Right lobe of liver (tissue), 4 donors: ENCODE results near the gene DNAJC12.

ENCODE experiments used
- POLR2A ChIP-seq: fragments of 450-650 bp; IDR thresholded peaks from one replicate; pipeline ENCODE4 v1.6.1; 2017; ENCODE audit warnings: antibody characterized with exemption, mild to moderate bottlenecking
- TF ChIP-seq, protein P1 (sequence below), 4 donors: fragments of 200-600 bp in 3 of 4; fragments of 450-650 bp in 1 of 4; IDR thresholded peaks; one replicate each; pipeline versions ENCODE4 v1.5.1 to v1.8.0; 2016 to 2022; ENCODE audit warnings: antibody characterized with exemption in 4 of 4, mild to moderate bottlenecking in 2 of 4
- donor health status: DM: no; HTN: no; CAD: no.
- donor health status: DM: no; HTN: no; CAD: no.
- donor health status: DM: no; HTN: yes; CAD: no.

- TF ChIP-seq, protein P1, sequence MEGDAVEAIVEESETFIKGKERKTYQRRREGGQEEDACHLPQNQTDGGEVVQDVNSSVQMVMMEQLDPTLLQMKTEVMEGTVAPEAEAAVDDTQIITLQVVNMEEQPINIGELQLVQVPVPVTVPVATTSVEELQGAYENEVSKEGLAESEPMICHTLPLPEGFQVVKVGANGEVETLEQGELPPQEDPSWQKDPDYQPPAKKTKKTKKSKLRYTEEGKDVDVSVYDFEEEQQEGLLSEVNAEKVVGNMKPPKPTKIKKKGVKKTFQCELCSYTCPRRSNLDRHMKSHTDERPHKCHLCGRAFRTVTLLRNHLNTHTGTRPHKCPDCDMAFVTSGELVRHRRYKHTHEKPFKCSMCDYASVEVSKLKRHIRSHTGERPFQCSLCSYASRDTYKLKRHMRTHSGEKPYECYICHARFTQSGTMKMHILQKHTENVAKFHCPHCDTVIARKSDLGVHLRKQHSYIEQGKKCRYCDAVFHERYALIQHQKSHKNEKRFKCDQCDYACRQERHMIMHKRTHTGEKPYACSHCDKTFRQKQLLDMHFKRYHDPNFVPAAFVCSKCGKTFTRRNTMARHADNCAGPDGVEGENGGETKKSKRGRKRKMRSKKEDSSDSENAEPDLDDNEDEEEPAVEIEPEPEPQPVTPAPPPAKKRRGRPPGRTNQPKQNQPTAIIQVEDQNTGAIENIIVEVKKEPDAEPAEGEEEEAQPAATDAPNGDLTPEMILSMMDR (IDR thresholded peaks at IDR 0.05) = no peak
- no peak for TF ChIP-seq POLR2A
Measured at GRCh38 chr10:67783606-67784294, 54.2 kb downstream of the DNAJC12 start.
